Thyroid gland (tissue), 4 donors: ENCODE results near the gene ZC2HC1C. TPM values are rescaled to one million over a fixed set of nuclear protein-coding genes. Genes with fewer than 3 reads are reported as not detected.

Source experiments
- DNase-seq, 2 donors: peaks; one replicate each; pipeline ENCODE4 v3.0.0-alpha.2; 2019
- H3K27ac ChIP-seq, 3 donors: fragments of 200-600 bp; sonication (generic); 1 replicate in 2 of 3; 2 replicates in 1 of 3; pipeline ENCODE4 v1.5.1; 2016 to 2019; ENCODE audit warnings: mild to moderate bottlenecking in 1 of 3, moderate library complexity in 1 of 3
- H3K27me3 ChIP-seq: fragments of 200-600 bp; sonication (generic); one replicate; pipeline ENCODE4 v1.5.1; 2019
- H3K36me3 ChIP-seq, 2 donors: fragments of 200-600 bp; sonication (generic); one replicate each; pipeline ENCODE4 v1.5.1; 2016 to 2019
- H3K4me1 ChIP-seq, 2 donors: fragments of 200-600 bp; sonication (generic); one replicate each; pipeline ENCODE4 v1.5.1; 2017 to 2019
- H3K4me3 ChIP-seq, 3 donors: fragments of 200-600 bp; sonication (generic); replicated peaks in 1 of 3; 1 replicate in 2 of 3; 2 replicates in 1 of 3; pipeline ENCODE4 v1.5.1; 2016; ENCODE audit warnings: mild to moderate bottlenecking in 1 of 3
- H3K9me3 ChIP-seq: fragments of 200-600 bp; sonication (generic); one replicate; pipeline ENCODE4 v1.5.1; 2017
- CTCF ChIP-seq, 6 experiments: fragments of 200-600 bp in 3 of 6; fragments of 450-650 bp in 3 of 6; sonication (generic) in 3 of 6; IDR thresholded peaks; one replicate each; pipeline ENCODE4 v1.5.1; 2016 to 2019; ENCODE audit warnings: antibody characterized with exemption in 6 of 6, mild to moderate bottlenecking in 2 of 6, inconsistent platforms in 1 of 6, moderate library complexity in 1 of 6
- POLR2A ChIP-seq, 2 donors: fragments of 450-650 bp; IDR thresholded peaks; one replicate each; pipeline ENCODE4 v1.6.1; 2017; ENCODE audit warnings: antibody characterized with exemption in 2 of 2, mild to moderate bottlenecking in 2 of 2, moderate library complexity in 1 of 2
- WGBS, 2 donors: methylation state at CpG; one replicate each; pipeline ENCODE4 v1.1.5; 2017; 5-methylcytosine and 5-hydroxymethylcytosine counted together
- intact Hi-C: fragments of 100-400 bp; cut with DNase I; formaldehyde crosslinking; loops from one replicate; pipeline ENCODE4 v1.15.1; 2023
- total RNA-seq, 4 donors: library from RNA; depleted of rRNA; stranded (reverse); fragments of >200 nt; gene quantifications; one replicate each; pipeline ENCODE4 v1.2.3, GENCODE V29; 2016

The ZC2HC1C gene
- total RNA-seq, 4 donors from 2014 or later, result 8.3 to 15.8 (median 12.4) TPM

- Histone ChIP-seq H3K36me3 (no peaks in the 10 kb centered on the region), H3K9me3 (no peaks in the 10 kb centered on the region), H3K4me3 (peak overlapping the region in 1 of 3 donors; percentile 44), H3K27ac (peak overlapping the region; percentile 94 to 95 (median 95)), H3K4me1 (peaks cover 30 to 32% of the 10 kb centered on the region in 2 donors), H3K27me3 (no peaks in the 10 kb centered on the region)
- intact Hi-C loops, result no loop called here
- DNase-seq, result no peak
- 16 to 20% methylated on average over 5 of the region's 5 CpGs for WGBS, 2 donors
- TF ChIP-seq POLR2A (IDR thresholded peaks at IDR 0.05) (no peak), CTCF (IDR thresholded peaks at IDR 0.05) (no peak)
Observed at GRCh38 chr14:75051556-75051899, 17.9 kb upstream of the ZC2HC1C start.

- H3K4me3 ChIP-seq, result no peak overlapping the region
- peaks cover 21 to 27% of the 10 kb centered on the region in 2 donors for H3K4me1 ChIP-seq
- intact Hi-C loops, result no loop called here
- H3K27ac ChIP-seq, result peak overlapping the region in 2 of 3 donors; percentile 7 to 40
- 69 to 73% methylated on average over 5 of the region's 5 CpGs for WGBS, 2 donors
- no peaks in the 10 kb centered on the region for H3K36me3 ChIP-seq
- TF ChIP-seq POLR2A (IDR thresholded peaks at IDR 0.05), result no peak
- no peak for TF ChIP-seq CTCF (IDR thresholded peaks at IDR 0.05)
- no peaks in the 10 kb centered on the region for H3K9me3 ChIP-seq
- no peak for DNase-seq
- H3K27me3 ChIP-seq, result no peaks in the 10 kb centered on the region
Observed at GRCh38 chr14:75053396-75054291, 15.8 kb upstream of the ZC2HC1C start.

- Histone ChIP-seq H3K36me3 (no peaks in the 10 kb centered on the region), H3K9me3 (no peaks in the 10 kb centered on the region), H3K4me3 (no peak overlapping the region), H3K27me3 (no peaks in the 10 kb centered on the region), H3K27ac (no peak overlapping the region), H3K4me1 (peaks cover 13 to 19% of the 10 kb centered on the region in 2 donors)
- DNase-seq, result no peak
- TF ChIP-seq POLR2A (IDR thresholded peaks at IDR 0.05) (no peak), CTCF (IDR thresholded peaks at IDR 0.05) (no peak)
- intact Hi-C loops, result no loop called here
- WGBS, 2 donors, result 74 to 80% methylated on average over 1 of the region's 1 CpG
Observed at GRCh38 chr14:75054421-75054820, 15.0 kb upstream of the ZC2HC1C start.

- 81 to 87% methylated on average over 2 of the region's 2 CpGs for WGBS, 2 donors
Observed at GRCh38 chr14:75059642-75060041, 9.8 kb upstream of the ZC2HC1C start.

More at GRCh38 chr14:75059642-75060041, 9.8 kb upstream of the ZC2HC1C start:
- Histone ChIP-seq H3K4me1 (peaks cover 7 to 17% of the 10 kb centered on the region in 2 donors), H3K27ac (no peak overlapping the region), H3K27me3 (no peaks in the 10 kb centered on the region), H3K36me3 (no peaks in the 10 kb centered on the region), H3K9me3 (no peaks in the 10 kb centered on the region), H3K4me3 (no peak overlapping the region)
- TF ChIP-seq CTCF (IDR thresholded peaks at IDR 0.05) (no peak), POLR2A (IDR thresholded peaks at IDR 0.05) (no peak)
- DNase-seq, result no peak
- intact Hi-C loops, result loop anchor here (10.0 kb wide), 1 partner anchor 55 kb away; the partner anchor contains the start of gene EIF2B2
